BE2C (cell line): Measurements from ENCODE around the gene MFAP3L.

Experiments
- DNase-seq: peaks from one replicate; pipeline ENCODE4 v3.0.0-alpha.2; 2020
- H3K27me3 ChIP-seq: fragments of 250-450 bp; sonication (Bioruptor Pico); 2 replicates; pipeline ENCODE4 v1.5.1; 2020; ENCODE audit warnings: mild to moderate bottlenecking
- H3K36me3 ChIP-seq: fragments of 250-450 bp; sonication (Bioruptor Pico); 2 replicates; pipeline ENCODE4 v1.5.1; 2020; ENCODE audit warnings: mild to moderate bottlenecking
- H3K4me1 ChIP-seq: fragments of 250-450 bp; sonication (Bioruptor Pico); 2 replicates; pipeline ENCODE4 v1.5.1; 2020
- H3K4me3 ChIP-seq: 2 replicates; pipeline ENCODE4 v1.5.1; 2011; ENCODE audit warnings: low read depth, low read length
- H3K9me3 ChIP-seq: fragments of 250-450 bp; sonication (Bioruptor Pico); 2 replicates; pipeline ENCODE4 v1.5.1; 2020
- CTCF ChIP-seq: IDR thresholded peaks from 2 replicates; pipeline ENCODE4 v1.5.1; 2012; ENCODE audit warnings: mild to moderate bottlenecking, low read depth, low read length

MFAP3L gene

GRCh38 chr4:169963998-169964397 is 62.2 kb downstream of the MFAP3L start:
- H3K4me1 ChIP-seq = no peaks in the 10 kb centered on the region
- no peak for TF ChIP-seq CTCF
- no peaks in the 10 kb centered on the region for H3K27me3 ChIP-seq
- DNase-seq = no peak
- no peak overlapping the region for H3K4me3 ChIP-seq
- no peaks in the 10 kb centered on the region for H3K36me3 ChIP-seq
- H3K9me3 ChIP-seq = no peaks in the 10 kb centered on the region

- H3K4me1 ChIP-seq = no peaks in the 10 kb centered on the region
- TF ChIP-seq CTCF = no peak
Measured at GRCh38 chr4:169959254-169959653, 66.9 kb downstream of the MFAP3L start.

GRCh38 chr4:169958629-169959028 is 67.6 kb downstream of the MFAP3L start:
- TF ChIP-seq CTCF = no peak
- Histone ChIP-seq H3K4me3 (no peak overlapping the region), H3K4me1 (no peaks in the 10 kb centered on the region), H3K27me3 (no peaks in the 10 kb centered on the region), H3K9me3 (no peaks in the 10 kb centered on the region), H3K36me3 (no peaks in the 10 kb centered on the region)
- no peak for DNase-seq

More at GRCh38 chr4:169959254-169959653, 66.9 kb downstream of the MFAP3L start:
- Histone ChIP-seq H3K27me3 (no peaks in the 10 kb centered on the region), H3K9me3 (no peaks in the 10 kb centered on the region), H3K4me3 (no peak overlapping the region), H3K36me3 (no peaks in the 10 kb centered on the region)
- DNase-seq = no peak

GRCh38 chr4:169957785-169958184 is 68.4 kb downstream of the MFAP3L start:
- TF ChIP-seq CTCF = no peak
- Histone ChIP-seq H3K9me3 (no peaks in the 10 kb centered on the region), H3K4me3 (no peak overlapping the region), H3K27me3 (no peaks in the 10 kb centered on the region), H3K36me3 (no peaks in the 10 kb centered on the region), H3K4me1 (no peaks in the 10 kb centered on the region)
- DNase-seq = no peak

GRCh38 chr4:169956091-169956843 is 69.9 kb downstream of the MFAP3L start:
- H3K36me3 ChIP-seq = no peaks in the 10 kb centered on the region
- H3K4me3 ChIP-seq = no peak overlapping the region
- no peak for DNase-seq
- TF ChIP-seq CTCF = no peak
- no peaks in the 10 kb centered on the region for H3K27me3 ChIP-seq
- H3K9me3 ChIP-seq = no peaks in the 10 kb centered on the region
- no peaks in the 10 kb centered on the region for H3K4me1 ChIP-seq

- H3K4me3 ChIP-seq = no peak overlapping the region
- H3K27me3 ChIP-seq = no peaks in the 10 kb centered on the region
- H3K9me3 ChIP-seq = no peaks in the 10 kb centered on the region
- H3K4me1 ChIP-seq = no peaks in the 10 kb centered on the region
- no peak for TF ChIP-seq CTCF
- no peaks in the 10 kb centered on the region for H3K36me3 ChIP-seq
- no peak for DNase-seq
Measured at GRCh38 chr4:169955521-169955920, 70.7 kb downstream of the MFAP3L start.
